Esophagus muscularis mucosa (tissue), 4 donors: Measurements from ENCODE around the gene PRDM16. TPM values are rescaled to one million over a fixed set of nuclear protein-coding genes. Genes with fewer than 3 reads are reported as not detected.

Source experiments
- DNase-seq: peaks from one replicate; pipeline ENCODE4 v3.0.0-alpha.2; 2017; ENCODE audit errors: extremely low spot score
- H3K27ac ChIP-seq, 4 donors: fragments of 200-600 bp; sonication (generic); replicated peaks in 1 of 4; 1 replicate in 3 of 4; 2 replicates in 1 of 4; pipeline ENCODE4 v1.5.1; 2016 to 2019; ENCODE audit warnings: mild to moderate bottlenecking in 1 of 4
- H3K27me3 ChIP-seq, 4 donors: fragments of 200-600 bp; sonication (generic); one replicate each; pipeline versions ENCODE4 v1.5.1 to v1.6.0; 2016 to 2019
- H3K36me3 ChIP-seq, 4 donors: fragments of 200-600 bp; sonication (generic); one replicate each; pipeline ENCODE4 v1.5.1; 2016 to 2019
- H3K4me1 ChIP-seq, 4 donors: fragments of 200-600 bp; sonication (generic); one replicate each; pipeline ENCODE4 v1.5.1; 2016 to 2019
- H3K4me3 ChIP-seq, 4 donors: fragments of 200-600 bp; sonication (generic); 1 replicate in 2 of 4; 2 replicates in 2 of 4; pipeline ENCODE4 v1.5.1; 2016 to 2019; ENCODE audit warnings: mild to moderate bottlenecking in 4 of 4, moderate library complexity in 1 of 4
- H3K9me3 ChIP-seq, 4 donors: fragments of 200-600 bp; sonication (generic); 1 replicate in 3 of 4; 2 replicates in 1 of 4; pipeline ENCODE4 v1.5.1; 2016 to 2019
- EP300 ChIP-seq: sonication (generic); formaldehyde crosslinking; IDR thresholded peaks from one replicate; pipeline ENCODE4 v1.6.1; 2017; ENCODE audit warnings: antibody characterized with exemption
- POLR2A ChIP-seq: fragments of 450-650 bp; IDR thresholded peaks from one replicate; pipeline ENCODE4 v1.6.1; 2017; ENCODE audit warnings: antibody characterized with exemption, moderate library complexity, mild to moderate bottlenecking, low read depth
- POLR2AphosphoS5 ChIP-seq, 2 donors: sonication (generic); formaldehyde crosslinking; IDR thresholded peaks; one replicate each; pipeline ENCODE4 v1.6.1; 2017; ENCODE audit warnings: antibody characterized with exemption in 2 of 2
- WGBS: methylation state at CpG from one replicate; pipeline ENCODE4 v1.1.5; 2018; 5-methylcytosine and 5-hydroxymethylcytosine counted together
- intact Hi-C: fragments of 100-400 bp; cut with DNase I; formaldehyde crosslinking; loops from one replicate; pipeline ENCODE4 v1.15.1; 2023
- total RNA-seq, 4 donors: library from RNA; depleted of rRNA; stranded (reverse); fragments of >200 nt; gene quantifications; one replicate each; pipeline versions ENCODE4 v1.1.0 to v1.2.1, GENCODE V29; 2016
- TF ChIP-seq, protein P1 (sequence below), 3 experiments: fragments of 200-600 bp in 2 of 3; fragments of 450-650 bp in 1 of 3; sonication (generic) in 2 of 3; IDR thresholded peaks; one replicate each; pipeline ENCODE4 v1.5.1; 2017 to 2019; ENCODE audit warnings: antibody characterized with exemption in 3 of 3, mild to moderate bottlenecking in 2 of 3, moderate library complexity in 1 of 3

The PRDM16 gene
- total RNA-seq, 4 donors from 2014 or later, result 1.2 to 4.4 (median 2.2) TPM

DNA sequence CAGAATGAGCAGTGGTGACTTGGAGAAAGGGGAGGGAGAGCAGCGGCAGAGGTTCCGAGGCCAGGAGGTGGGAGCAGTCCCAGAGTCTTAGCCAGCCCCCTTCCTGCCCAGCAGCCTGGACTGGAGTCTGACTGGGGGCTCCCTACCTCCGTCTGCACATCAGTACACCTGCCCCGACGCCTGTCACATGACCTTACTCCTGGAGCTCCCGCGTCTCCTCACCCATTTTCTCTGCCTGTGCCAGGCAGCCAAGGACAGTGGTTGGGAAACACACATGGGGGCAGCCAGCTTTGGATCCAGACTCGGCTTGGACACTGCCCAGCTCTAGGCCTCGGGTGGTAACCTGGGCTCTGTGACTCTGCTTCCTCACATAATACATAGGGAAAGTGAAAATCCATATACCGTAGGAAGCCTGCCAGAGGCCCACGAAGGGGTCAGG is 30.9 kb upstream of the PRDM16 start:
- TF ChIP-seq, protein P1, sequence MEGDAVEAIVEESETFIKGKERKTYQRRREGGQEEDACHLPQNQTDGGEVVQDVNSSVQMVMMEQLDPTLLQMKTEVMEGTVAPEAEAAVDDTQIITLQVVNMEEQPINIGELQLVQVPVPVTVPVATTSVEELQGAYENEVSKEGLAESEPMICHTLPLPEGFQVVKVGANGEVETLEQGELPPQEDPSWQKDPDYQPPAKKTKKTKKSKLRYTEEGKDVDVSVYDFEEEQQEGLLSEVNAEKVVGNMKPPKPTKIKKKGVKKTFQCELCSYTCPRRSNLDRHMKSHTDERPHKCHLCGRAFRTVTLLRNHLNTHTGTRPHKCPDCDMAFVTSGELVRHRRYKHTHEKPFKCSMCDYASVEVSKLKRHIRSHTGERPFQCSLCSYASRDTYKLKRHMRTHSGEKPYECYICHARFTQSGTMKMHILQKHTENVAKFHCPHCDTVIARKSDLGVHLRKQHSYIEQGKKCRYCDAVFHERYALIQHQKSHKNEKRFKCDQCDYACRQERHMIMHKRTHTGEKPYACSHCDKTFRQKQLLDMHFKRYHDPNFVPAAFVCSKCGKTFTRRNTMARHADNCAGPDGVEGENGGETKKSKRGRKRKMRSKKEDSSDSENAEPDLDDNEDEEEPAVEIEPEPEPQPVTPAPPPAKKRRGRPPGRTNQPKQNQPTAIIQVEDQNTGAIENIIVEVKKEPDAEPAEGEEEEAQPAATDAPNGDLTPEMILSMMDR (IDR thresholded peaks at IDR 0.05), result no peak
- TF ChIP-seq POLR2AphosphoS5 (IDR thresholded peaks at IDR 0.05) (no peak), POLR2A (no peak), EP300 (no peak)
- peaks cover 0 to 79% (median 3%) of the 10 kb centered on the region in 4 donors for H3K27me3 ChIP-seq
- no peak overlapping the region for H3K4me3 ChIP-seq
- 71% methylated on average over 11 of the region's 11 CpGs for WGBS
- H3K27ac ChIP-seq, result no peak overlapping the region
- no peak for DNase-seq
- no peaks in the 10 kb centered on the region for H3K36me3 ChIP-seq
- intact Hi-C loops, result no loop called here
- H3K9me3 ChIP-seq, result no peaks in the 10 kb centered on the region
- no peaks in the 10 kb centered on the region for H3K4me1 ChIP-seq

GRCh38 chr1:3038571-3039181 is 30.3 kb upstream of the PRDM16 start:
- H3K9me3 ChIP-seq, result no peaks in the 10 kb centered on the region
- H3K4me1 ChIP-seq, result no peaks in the 10 kb centered on the region
- H3K36me3 ChIP-seq, result no peaks in the 10 kb centered on the region
- intact Hi-C loops, result no loop called here
- 60% methylated on average over 11 of the region's 19 CpGs for WGBS
- no peak overlapping the region for H3K27ac ChIP-seq
- TF ChIP-seq POLR2AphosphoS5 (IDR thresholded peaks at IDR 0.05) (no peak), EP300 (no peak), POLR2A (no peak)
- TF ChIP-seq, protein P1 (IDR thresholded peaks at IDR 0.05), result no peak
- DNase-seq, result no peak
- H3K27me3 ChIP-seq, result peaks cover 0 to 79% (median 3%) of the 10 kb centered on the region in 4 donors
- H3K4me3 ChIP-seq, result no peak overlapping the region

GRCh38 chr1:3040004-3040403 is 29.0 kb upstream of the PRDM16 start:
- TF ChIP-seq EP300 (no peak), POLR2A (no peak), POLR2AphosphoS5 (IDR thresholded peaks at IDR 0.05) (no peak)
- TF ChIP-seq, protein P1 (IDR thresholded peaks at IDR 0.05), result no peak
- H3K4me1 ChIP-seq, result no peaks in the 10 kb centered on the region
- H3K36me3 ChIP-seq, result no peaks in the 10 kb centered on the region
- H3K9me3 ChIP-seq, result peaks cover 0 to 2% (median 0%) of the 10 kb centered on the region in 4 donors
- 79% methylated on average over 7 of the region's 7 CpGs for WGBS
- DNase-seq, result no peak
- H3K4me3 ChIP-seq, result no peak overlapping the region
- H3K27me3 ChIP-seq, result peaks cover 0 to 87% (median 3%) of the 10 kb centered on the region in 4 donors
- H3K27ac ChIP-seq, result no peak overlapping the region
- intact Hi-C loops, result no loop called here

- no peak overlapping the region for H3K4me3 ChIP-seq
- no peak for DNase-seq
- intact Hi-C loops, result no loop called here
- no peak overlapping the region for H3K27ac ChIP-seq
- 86% methylated on average over 9 of the region's 9 CpGs for WGBS
- H3K4me1 ChIP-seq, result no peaks in the 10 kb centered on the region
- H3K36me3 ChIP-seq, result no peaks in the 10 kb centered on the region
- H3K9me3 ChIP-seq, result peaks cover 0 to 7% (median 0%) of the 10 kb centered on the region in 4 donors
- peaks cover 0 to 78% (median under 1%) of the 10 kb centered on the region in 4 donors for H3K27me3 ChIP-seq
- TF ChIP-seq POLR2AphosphoS5 (IDR thresholded peaks at IDR 0.05), result no peak
- no peak for TF ChIP-seq POLR2A
- TF ChIP-seq, protein P1 (IDR thresholded peaks at IDR 0.05), result no peak
- TF ChIP-seq EP300, result no peak
Observed at GRCh38 chr1:3042481-3042880, 26.5 kb upstream of the PRDM16 start.

DNA sequence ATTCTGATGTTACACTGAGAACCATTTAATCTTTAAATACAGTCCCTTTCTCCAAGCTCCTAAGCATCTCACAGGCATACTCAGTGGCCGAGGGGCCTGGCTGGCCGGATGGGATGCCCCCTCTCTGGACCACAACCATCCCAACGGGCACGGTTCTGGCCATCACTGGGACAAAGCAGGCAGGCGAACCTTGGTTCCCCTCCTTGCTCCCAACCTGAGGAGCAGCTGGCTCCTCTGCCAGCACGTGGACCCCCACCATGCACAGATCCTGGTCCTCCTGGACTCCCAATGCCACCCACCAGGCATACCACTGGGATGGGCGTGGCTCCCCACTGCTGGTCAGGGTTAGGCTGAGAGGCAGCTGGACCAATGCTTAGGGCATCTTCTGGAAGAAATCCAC is 19.8 kb upstream of the PRDM16 start:
- intact Hi-C loops, result no loop called here
- DNase-seq, result no peak
- 68% methylated on average over 3 of the region's 7 CpGs for WGBS
- no peak overlapping the region for H3K27ac ChIP-seq
- no peaks in the 10 kb centered on the region for H3K36me3 ChIP-seq
- no peak overlapping the region for H3K4me3 ChIP-seq
- no peaks in the 10 kb centered on the region for H3K4me1 ChIP-seq
- H3K9me3 ChIP-seq, result peaks cover 0 to 7% (median 0%) of the 10 kb centered on the region in 4 donors
- peaks cover 0 to 69% (median 0%) of the 10 kb centered on the region in 4 donors for H3K27me3 ChIP-seq
- TF ChIP-seq POLR2AphosphoS5 (IDR thresholded peaks at IDR 0.05) (no peak), POLR2A (no peak)
- TF ChIP-seq, protein P1 (IDR thresholded peaks at IDR 0.05), result no peak
